ENCODE data around the gene PLEKHG2. TPM values are rescaled to one million over a fixed set of nuclear protein-coding genes. Genes with fewer than 3 reads are reported as not detected.

The PLEKHG2 gene
- total RNA-seq, 1 donor = 21.4 TPM

DNA sequence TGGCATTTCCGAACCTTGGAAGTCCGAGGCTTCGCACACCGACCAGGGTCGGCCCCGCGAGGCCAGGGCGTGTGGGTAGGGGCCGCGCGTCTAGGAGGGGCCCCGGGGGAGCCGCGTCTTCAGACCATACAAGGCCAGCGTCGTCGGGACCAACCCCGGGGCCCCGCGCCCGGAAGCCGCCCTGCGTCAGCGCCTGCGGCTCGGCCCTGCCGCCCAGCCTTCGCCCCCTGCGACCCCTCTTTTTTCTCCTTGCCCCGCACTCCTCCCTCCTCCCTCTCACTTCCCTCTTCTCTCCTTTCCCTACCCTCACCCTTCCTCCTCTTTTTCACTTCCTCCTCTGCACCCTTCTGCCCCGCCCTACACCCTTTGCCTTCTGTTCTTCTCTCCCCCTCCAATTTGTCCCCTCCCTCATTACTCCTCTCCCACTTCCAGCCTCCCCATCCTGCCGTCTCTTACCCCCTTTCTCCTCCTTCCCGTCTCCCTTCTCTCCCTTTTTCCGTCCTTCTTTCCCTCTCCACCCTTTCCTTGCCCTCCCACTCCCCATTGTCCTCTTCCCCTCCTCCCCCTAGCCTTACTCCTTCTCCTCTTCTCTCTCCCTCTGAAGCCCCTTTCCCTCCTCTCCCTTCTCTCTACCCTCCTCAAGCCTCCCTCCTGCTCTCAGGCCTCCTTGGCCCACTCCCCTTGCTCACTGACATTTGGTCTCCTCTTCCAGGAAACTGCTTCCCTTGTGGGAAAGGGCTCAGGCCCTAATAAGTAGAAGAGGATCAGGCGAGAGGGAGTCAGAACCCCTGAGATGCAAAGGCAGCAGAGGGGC is 2.2 kb upstream of the PLEKHG2 start:
- Histone ChIP-seq H2AFZ (ENCODE audit: low read length) (no peak overlapping the region), H3K79me2 (ENCODE audit: insufficient read depth, low read length) (peaks cover 50% of the 10 kb centered on the region)

DNA sequence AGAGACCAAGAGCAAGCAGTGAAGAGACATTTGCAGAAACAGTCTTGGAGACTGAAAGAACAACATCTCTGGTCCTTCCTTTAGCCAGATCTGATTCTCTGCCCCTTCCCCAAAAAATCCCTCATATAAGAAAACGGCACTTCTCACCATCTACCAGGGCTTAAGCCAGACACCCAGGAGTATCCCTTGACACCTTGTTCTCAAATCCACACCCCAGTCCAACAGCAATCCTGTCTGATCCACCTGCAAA is 1.7 kb upstream of the PLEKHG2 start:
- Histone ChIP-seq H3K4me3 (ENCODE audit: insufficient read depth, low read length) (peak overlapping the region; percentile 83), H3K27ac (ENCODE audit: low read depth, low read length) (peak overlapping the region; percentile 84), H3K9me3 (ENCODE audit: low read depth, low read length) (no peaks in the 10 kb centered on the region), H2AFZ (ENCODE audit: low read length) (no peak overlapping the region), H3K36me3 (ENCODE audit: insufficient read depth, low read length) (peaks cover 14% of the 10 kb centered on the region), H3K27me3 (ENCODE audit: insufficient read depth, low read length) (no peaks in the 10 kb centered on the region), H3K4me1 (ENCODE audit: insufficient read depth, low read length) (peaks cover 34% of the 10 kb centered on the region), H3K79me2 (ENCODE audit: insufficient read depth, low read length) (peaks cover 55% of the 10 kb centered on the region), H3K4me2 (ENCODE audit: insufficient read depth, low read length) (peak overlapping the region; percentile 96), H4K20me1 (ENCODE audit: insufficient read depth, low read length) (peaks cover 43% of the 10 kb centered on the region)
- peak; percentile 66 for DNase-seq (ENCODE audit: insufficient read length, low spot score, missing footprints)
- TF ChIP-seq, protein P1, sequence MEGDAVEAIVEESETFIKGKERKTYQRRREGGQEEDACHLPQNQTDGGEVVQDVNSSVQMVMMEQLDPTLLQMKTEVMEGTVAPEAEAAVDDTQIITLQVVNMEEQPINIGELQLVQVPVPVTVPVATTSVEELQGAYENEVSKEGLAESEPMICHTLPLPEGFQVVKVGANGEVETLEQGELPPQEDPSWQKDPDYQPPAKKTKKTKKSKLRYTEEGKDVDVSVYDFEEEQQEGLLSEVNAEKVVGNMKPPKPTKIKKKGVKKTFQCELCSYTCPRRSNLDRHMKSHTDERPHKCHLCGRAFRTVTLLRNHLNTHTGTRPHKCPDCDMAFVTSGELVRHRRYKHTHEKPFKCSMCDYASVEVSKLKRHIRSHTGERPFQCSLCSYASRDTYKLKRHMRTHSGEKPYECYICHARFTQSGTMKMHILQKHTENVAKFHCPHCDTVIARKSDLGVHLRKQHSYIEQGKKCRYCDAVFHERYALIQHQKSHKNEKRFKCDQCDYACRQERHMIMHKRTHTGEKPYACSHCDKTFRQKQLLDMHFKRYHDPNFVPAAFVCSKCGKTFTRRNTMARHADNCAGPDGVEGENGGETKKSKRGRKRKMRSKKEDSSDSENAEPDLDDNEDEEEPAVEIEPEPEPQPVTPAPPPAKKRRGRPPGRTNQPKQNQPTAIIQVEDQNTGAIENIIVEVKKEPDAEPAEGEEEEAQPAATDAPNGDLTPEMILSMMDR (IDR thresholded peaks at IDR 0.05; ENCODE audit: extremely low read depth, low read depth, low read length) = no peak

More for the DNA sequence above, 2.2 kb upstream of the PLEKHG2 start:
- H3K9me3 ChIP-seq (ENCODE audit: low read depth, low read length) = no peaks in the 10 kb centered on the region
- peaks cover 13% of the 10 kb centered on the region for H3K36me3 ChIP-seq (ENCODE audit: insufficient read depth, low read length)
- peak overlapping the region; percentile 83 for H3K4me3 ChIP-seq (ENCODE audit: insufficient read depth, low read length)
- peaks cover 35% of the 10 kb centered on the region for H3K4me1 ChIP-seq (ENCODE audit: insufficient read depth, low read length)
- TF ChIP-seq, protein P1 (IDR thresholded peaks at IDR 0.05; ENCODE audit: extremely low read depth, low read depth, low read length) = no peak
- peak overlapping the region; percentile 96 for H3K4me2 ChIP-seq (ENCODE audit: insufficient read depth, low read length)
- peaks cover 42% of the 10 kb centered on the region for H4K20me1 ChIP-seq (ENCODE audit: insufficient read depth, low read length)
- peak; percentile 95 for DNase-seq (ENCODE audit: insufficient read length, low spot score, missing footprints)
- H3K27me3 ChIP-seq (ENCODE audit: insufficient read depth, low read length) = no peaks in the 10 kb centered on the region
- H3K27ac ChIP-seq (ENCODE audit: low read depth, low read length) = peak overlapping the region; percentile 84

DNA sequence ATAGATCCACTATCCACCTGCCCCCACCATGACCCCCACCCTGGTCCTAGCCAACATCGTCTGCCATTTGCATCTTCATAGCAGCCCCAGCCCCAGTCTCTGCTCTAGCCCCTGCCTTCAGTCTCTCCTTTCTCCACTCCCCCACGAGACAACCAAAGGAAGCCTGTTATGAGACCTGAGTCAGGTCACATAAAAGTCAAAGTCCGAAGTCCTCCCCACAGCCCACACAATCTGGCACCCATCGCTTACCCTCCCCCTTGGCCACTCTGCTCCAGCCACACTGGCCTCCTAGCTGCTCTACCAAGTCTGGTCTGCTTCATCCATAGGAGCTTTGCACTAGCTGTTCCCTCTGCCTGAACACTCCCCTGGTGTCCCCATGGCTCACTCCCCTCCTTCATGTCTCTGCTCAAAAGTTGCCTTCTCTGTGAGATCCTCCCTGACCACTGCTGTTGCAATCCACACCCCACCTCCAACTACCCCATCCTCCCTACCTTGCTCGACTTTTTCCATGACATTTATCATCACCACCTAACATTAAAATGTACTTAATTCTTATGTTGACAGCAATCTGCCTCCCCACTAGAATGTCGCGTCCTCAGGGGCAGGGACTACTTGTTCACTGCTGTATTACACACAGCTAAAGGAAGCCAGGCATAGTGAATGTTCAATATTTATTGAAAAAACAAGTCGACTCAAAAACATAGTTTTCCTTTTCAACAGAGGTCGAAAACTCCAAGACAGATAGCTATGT is 1.2 kb upstream of the PLEKHG2 start:
- Histone ChIP-seq H3K9me3 (ENCODE audit: low read depth, low read length) (no peaks in the 10 kb centered on the region), H3K4me2 (ENCODE audit: insufficient read depth, low read length) (peak overlapping the region; percentile 96), H3K79me2 (ENCODE audit: insufficient read depth, low read length) (peaks cover 60% of the 10 kb centered on the region), H3K4me1 (ENCODE audit: insufficient read depth, low read length) (peaks cover 29% of the 10 kb centered on the region), H2AFZ (ENCODE audit: low read length) (no peak overlapping the region), H3K27ac (ENCODE audit: low read depth, low read length) (peak overlapping the region; percentile 84), H3K27me3 (ENCODE audit: insufficient read depth, low read length) (no peaks in the 10 kb centered on the region), H3K36me3 (ENCODE audit: insufficient read depth, low read length) (peaks cover 19% of the 10 kb centered on the region), H3K4me3 (ENCODE audit: insufficient read depth, low read length) (peak overlapping the region; percentile 83), H4K20me1 (ENCODE audit: insufficient read depth, low read length) (peaks cover 43% of the 10 kb centered on the region)
- TF ChIP-seq, protein P1 (IDR thresholded peaks at IDR 0.05; ENCODE audit: extremely low read depth, low read depth, low read length) = no peak
- DNase-seq (ENCODE audit: insufficient read length, low spot score, missing footprints) = peak; percentile 90

- Histone ChIP-seq H4K20me1 (ENCODE audit: insufficient read depth, low read length) (peaks cover 43% of the 10 kb centered on the region), H3K4me1 (ENCODE audit: insufficient read depth, low read length) (peaks cover 29% of the 10 kb centered on the region), H3K36me3 (ENCODE audit: insufficient read depth, low read length) (peaks cover 19% of the 10 kb centered on the region), H3K27me3 (ENCODE audit: insufficient read depth, low read length) (no peaks in the 10 kb centered on the region), H3K27ac (ENCODE audit: low read depth, low read length) (peak overlapping the region; percentile 84), H3K79me2 (ENCODE audit: insufficient read depth, low read length) (peaks cover 63% of the 10 kb centered on the region), H3K4me2 (ENCODE audit: insufficient read depth, low read length) (peak overlapping the region; percentile 96), H3K4me3 (ENCODE audit: insufficient read depth, low read length) (peak overlapping the region; percentile 83), H2AFZ (ENCODE audit: low read length) (no peak overlapping the region), H3K9me3 (ENCODE audit: low read depth, low read length) (no peaks in the 10 kb centered on the region)
- DNase-seq (ENCODE audit: insufficient read length, low spot score, missing footprints) = peak; percentile 96
- TF ChIP-seq, protein P1 (IDR thresholded peaks at IDR 0.05; ENCODE audit: extremely low read depth, low read depth, low read length) = peak; percentile 93
Measured at GRCh38 chr19:39411832-39412099, 703 bp upstream of the PLEKHG2 start.

Data from osteoblast (primary cell).